HG03108 (cell line): ENCODE measurements around the gene RAB19.
"Not testable (repeated sequence)": the region's sequence is repeated elsewhere in the genome, so short reads cannot be mapped to it uniquely, and the experiment has no call there.

ENCODE experiments used
- ATAC-seq: cut with Tn5 transposase; IDR thresholded peaks from one replicate; pipeline ENCODE4 v1.9.1; 2021; ENCODE audit warnings: moderate library complexity; ENCODE audit not compliant: unreplicated experiment

RAB19 gene

GRCh38 chr7:140451716-140452115 lies 47.9 kb downstream of the RAB19 start:
- no peak for ATAC-seq

GRCh38 chr7:140453273-140453672 lies 49.4 kb downstream of the RAB19 start:
- no peak for ATAC-seq

GRCh38 chr7:140453785-140454656 lies 50.2 kb downstream of the RAB19 start:
- not testable (repeated sequence) for ATAC-seq

GRCh38 chr7:140454657-140455015 lies 50.8 kb downstream of the RAB19 start:
- ATAC-seq = no peak

GRCh38 chr7:140455743-140456142 lies 51.9 kb downstream of the RAB19 start:
- ATAC-seq = no peak

- ATAC-seq = no peak
These were observed 52.7 kb downstream of the RAB19 start for GRCh38 chr7:140456551-140457051.

GRCh38 chr7:140458201-140458600 lies 54.3 kb downstream of the RAB19 start:
- ATAC-seq = no peak

- ATAC-seq = no peak
These were observed 55.1 kb downstream of the RAB19 start for GRCh38 chr7:140458916-140459315.

GRCh38 chr7:140463111-140463510 lies 59.3 kb downstream of the RAB19 start:
- ATAC-seq = no peak

- ATAC-seq = no peak
These were observed 72.0 kb downstream of the RAB19 start for GRCh38 chr7:140475747-140476333.

- ATAC-seq = no peak
These were observed 72.9 kb downstream of the RAB19 start for GRCh38 chr7:140476698-140477261.
